NCI-H187 treated with DMSO at 0.1 percent for 48 hours (cell line): ENCODE measurements around the gene NHERF2.
"Not testable (repeated sequence)": the region's sequence is repeated elsewhere in the genome, so short reads cannot be mapped to it uniquely, and the experiment has no call there.

Source experiments
- DNase-seq: peaks from one replicate; lab custom pipeline; 2025; lab: John Stamatoyannopoulos, UW

The NHERF2 gene

GRCh38 chr16:2028146-2028545 lies 1.4 kb downstream of the NHERF2 start:
- no peak for DNase-seq

GRCh38 chr16:2028620-2029220 lies 2.0 kb downstream of the NHERF2 start:
- DNase-seq, result no peak

- DNase-seq, result no peak
Observed at GRCh38 chr16:2029350-2029749, 2.6 kb downstream of the NHERF2 start.

GRCh38 chr16:2030036-2030435 lies 3.3 kb downstream of the NHERF2 start:
- DNase-seq, result no peak

GRCh38 chr16:2031081-2031577 lies 4.4 kb downstream of the NHERF2 start:
- DNase-seq, result no peak

GRCh38 chr16:2032285-2033056 lies 5.8 kb downstream of the NHERF2 start:
- no peak for DNase-seq

GRCh38 chr16:2033057-2033908 lies 6.6 kb downstream of the NHERF2 start:
- no peak for DNase-seq

- DNase-seq, result not testable (repeated sequence)
Observed at GRCh38 chr16:2033909-2034695, 7.4 kb downstream of the NHERF2 start.

- DNase-seq, result no peak
Observed at GRCh38 chr16:2034696-2035430, 8.2 kb downstream of the NHERF2 start.

GRCh38 chr16:2035431-2036199 lies 8.9 kb downstream of the NHERF2 start:
- DNase-seq, result no peak

GRCh38 chr16:2036200-2036966 lies 9.7 kb downstream of the NHERF2 start:
- no peak for DNase-seq

- DNase-seq, result no peak
Observed at GRCh38 chr16:2037115-2037514, 10.4 kb downstream of the NHERF2 start.

- no peak for DNase-seq
Observed at GRCh38 chr16:2037647-2038381, 11.1 kb downstream of the NHERF2 start.

GRCh38 chr16:2038382-2039231 lies 11.9 kb downstream of the NHERF2 start:
- DNase-seq, result no peak

- DNase-seq, result no peak
Observed at GRCh38 chr16:2039274-2040031, 12.8 kb downstream of the NHERF2 start.

GRCh38 chr16:2040041-2040786 lies 13.5 kb downstream of the NHERF2 start:
- DNase-seq, result no peak
